Liver (tissue), 9 donors: Measurements from ENCODE around the gene TSR1. TPM values are rescaled to one million over a fixed set of nuclear protein-coding genes. Genes with fewer than 3 reads are reported as not detected.

Source experiments
- DNase-seq: peaks from one replicate; pipeline ENCODE4 v3.0.0-alpha.2; 2017; ENCODE audit warnings: low spot score
- H3K27ac ChIP-seq, 2 donors: one replicate each; pipeline ENCODE4 v1.7.0; 2013; ENCODE audit warnings: inconsistent platforms in 2 of 2, low read length in 2 of 2, control low read depth in 1 of 2, low read depth in 1 of 2, mild to moderate bottlenecking in 1 of 2
- H3K27me3 ChIP-seq, 4 donors: one replicate each; pipeline versions ENCODE4 v1.6.1 to v1.7.0; 2013; ENCODE audit warnings: low read length in 3 of 4, inconsistent platforms in 1 of 4, mild to moderate bottlenecking in 1 of 4, moderate library complexity in 1 of 4; ENCODE audit not compliant: control insufficient read depth in 4 of 4, insufficient read depth in 4 of 4
- H3K36me3 ChIP-seq, 4 donors: one replicate each; pipeline versions ENCODE4 v1.6.1 to v1.7.0; 2013; ENCODE audit warnings: low read length in 3 of 4, mild to moderate bottlenecking in 3 of 4, low read depth in 1 of 4, moderate library complexity in 1 of 4; ENCODE audit not compliant: control insufficient read depth in 4 of 4, insufficient read depth in 3 of 4
- H3K4me1 ChIP-seq, 4 donors: one replicate each; pipeline versions ENCODE4 v1.6.1 to v1.7.0; 2013; ENCODE audit warnings: low read length in 3 of 4, mild to moderate bottlenecking in 3 of 4, moderate library complexity in 1 of 4; ENCODE audit not compliant: control insufficient read depth in 4 of 4, insufficient read depth in 4 of 4
- H3K4me3 ChIP-seq, 3 donors: one replicate each; pipeline versions ENCODE4 v1.6.1 to v1.7.0; 2013; ENCODE audit warnings: low read length in 3 of 3, control low read depth in 1 of 3, low read depth in 1 of 3, mild to moderate bottlenecking in 1 of 3
- H3K9ac ChIP-seq, 2 donors: one replicate each; pipeline ENCODE4 v1.7.0; 2013; ENCODE audit warnings: low read length in 2 of 2, mild to moderate bottlenecking in 2 of 2, moderate library complexity in 2 of 2, control low read depth in 1 of 2, low read depth in 1 of 2
- H3K9me3 ChIP-seq, 4 donors: one replicate each; pipeline versions ENCODE4 v1.6.1 to v1.7.0; 2013; ENCODE audit warnings: low read length in 3 of 4; ENCODE audit not compliant: control insufficient read depth in 4 of 4
- EGR1 ChIP-seq, 2 donors: IDR thresholded peaks; 2 replicates each; pipeline ENCODE4 v1.6.1; 2016 to 2018; ENCODE audit warnings: antibody characterized with exemption in 2 of 2, low read depth in 2 of 2
- FOXA1 ChIP-seq: IDR thresholded peaks from 2 replicates; pipeline ENCODE4 v1.6.1; 2016; ENCODE audit warnings: antibody characterized with exemption
- FOXA2 ChIP-seq: IDR thresholded peaks from 2 replicates; pipeline ENCODE4 v1.6.1; 2016; ENCODE audit warnings: antibody characterized with exemption
- GABPA ChIP-seq, 2 donors: IDR thresholded peaks in 1 of 2; conservative IDR thresholded peaks in 1 of 2; 2 replicates each; pipeline ENCODE4 v1.6.1; 2016; ENCODE audit warnings: antibody characterized with exemption in 2 of 2, mild to moderate bottlenecking in 1 of 2, moderate library complexity in 1 of 2
- HNF4A ChIP-seq, 2 donors: conservative IDR thresholded peaks; 2 replicates each; pipeline ENCODE4 v1.6.1; 2016; ENCODE audit warnings: antibody characterized with exemption in 2 of 2, mild to moderate bottlenecking in 2 of 2
- HNF4G ChIP-seq: IDR thresholded peaks from 2 replicates; pipeline ENCODE4 v1.6.1; 2016; ENCODE audit warnings: antibody characterized with exemption
- JUND ChIP-seq, 2 donors: IDR thresholded peaks; 2 replicates each; pipeline ENCODE4 v1.6.1; 2016; ENCODE audit warnings: antibody characterized with exemption in 2 of 2
- NR2F2 ChIP-seq: IDR thresholded peaks from 2 replicates; pipeline ENCODE4 v1.6.1; 2016; ENCODE audit warnings: antibody characterized with exemption
- RAD21 ChIP-seq, 2 donors: IDR thresholded peaks; 2 replicates each; pipeline ENCODE4 v1.6.1; 2016; ENCODE audit warnings: antibody characterized with exemption in 2 of 2, mild to moderate bottlenecking in 2 of 2
- RXRA ChIP-seq, 2 donors: IDR thresholded peaks; 2 replicates each; pipeline ENCODE4 v1.6.1; 2017 to 2018; ENCODE audit warnings: antibody characterized with exemption in 2 of 2, mild to moderate bottlenecking in 1 of 2
- SP1 ChIP-seq: IDR thresholded peaks from 2 replicates; pipeline ENCODE4 v1.6.1; 2018; ENCODE audit warnings: antibody characterized with exemption, mild to moderate bottlenecking
- TAF1 ChIP-seq: conservative IDR thresholded peaks from 2 replicates; pipeline ENCODE4 v1.6.1; 2016; ENCODE audit warnings: antibody characterized with exemption, mild to moderate bottlenecking
- YY1 ChIP-seq: IDR thresholded peaks from 2 replicates; pipeline ENCODE4 v1.6.1; 2016; ENCODE audit warnings: antibody characterized with exemption, mild to moderate bottlenecking
- WGBS: extraction: QIAGEN DNeasy Blood & Tissue Kit; methylation state at CpG from one replicate; pipeline ENCODE4 v1.1.7; 2013; 5-methylcytosine and 5-hydroxymethylcytosine counted together
- polyA plus RNA-seq, 2 donors: library from polyadenylated mRNA; stranded (reverse) in 1 of 2; unstranded in 1 of 2; fragments of 200-250 nt in 1 of 2; fragments of >200 nt in 1 of 2; fragmentation: Nextera tagmentation in 1 of 2; extraction: Ambion mirVana in 1 of 2; gene quantifications; one replicate each; pipeline versions ENCODE4 v1.2.1 to v1.2.3, GENCODE V29; 2013 to 2015
- total RNA-seq, 2 donors: library from RNA; depleted of rRNA; stranded (reverse); fragments of >200 nt; gene quantifications; one replicate each; pipeline ENCODE4 v1.2.3, GENCODE V29; 2014
- TF ChIP-seq, protein P1 (sequence below): IDR thresholded peaks from 2 replicates; pipeline ENCODE4 v1.6.1; 2016; ENCODE audit warnings: antibody characterized with exemption
- TF ChIP-seq, protein P2 (sequence below): IDR thresholded peaks from 2 replicates; pipeline ENCODE4 v1.6.1; 2016; ENCODE audit warnings: antibody characterized with exemption, mild to moderate bottlenecking
- TF ChIP-seq, protein P3 (sequence below): IDR thresholded peaks from 2 replicates; pipeline ENCODE4 v1.6.1; 2016; ENCODE audit warnings: antibody characterized with exemption
- TF ChIP-seq, protein P4 (sequence below): fragments of 150-350 bp; IDR thresholded peaks from 2 replicates; pipeline ENCODE4 v1.5.1; 2017; ENCODE audit warnings: improper control_type of control experiment, low read depth, low read length; ENCODE audit not compliant: missing input control
- TF ChIP-seq, protein P5 (sequence below): IDR thresholded peaks from 2 replicates; pipeline ENCODE4 v1.6.1; 2016; ENCODE audit warnings: antibody characterized with exemption
- donor health status: healthy.
- donor health status: healthy.
- donor health status: healthy.
- donor health status: healthy.
- donor health status: healthy.

TSR1 gene
- total and polyA plus RNA-seq, 4 donors, result 6.5 to 27.0 (median 13.8) TPM

DNA sequence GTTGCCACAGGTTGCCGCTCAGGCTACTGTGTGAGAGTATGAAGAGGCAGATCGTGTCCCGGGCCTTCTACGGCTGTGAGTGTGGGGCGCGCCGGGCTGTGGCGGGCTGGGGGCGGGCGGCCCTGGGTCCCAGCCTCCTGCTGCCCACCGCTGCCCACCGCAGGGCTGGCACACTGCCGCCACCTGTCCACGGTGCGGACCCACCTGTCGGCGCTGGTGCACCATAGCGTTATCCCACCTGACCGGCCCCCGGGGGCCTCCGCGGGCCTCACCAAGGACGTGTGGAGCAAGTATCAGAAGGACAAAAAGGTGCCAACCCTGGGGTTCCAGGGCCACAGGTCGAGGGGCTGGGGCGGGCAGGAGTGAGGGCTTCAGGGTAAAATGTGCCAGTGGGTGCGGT is 35.9 kb upstream of the TSR1 start:
- H3K27ac ChIP-seq, result no peak overlapping the region
- DNase-seq, result no peak
- TF ChIP-seq RXRA (IDR thresholded peaks at IDR 0.05) (no peak), FOXA1 (no peak), SP1 (no peak), RAD21 (IDR thresholded peaks at IDR 0.05) (no peak), YY1 (no peak), HNF4G (no peak), FOXA2 (no peak), EGR1 (IDR thresholded peaks at IDR 0.05; ENCODE audit: low read depth in 2 of 2) (no peak), HNF4A (conservative IDR thresholded peaks at IDR 0.05) (no peak), NR2F2 (no peak), TAF1 (no peak), JUND (IDR thresholded peaks at IDR 0.05) (no peak), GABPA (IDR thresholded peaks at IDR 0.05 in 1 of 2, conservative IDR thresholded peaks at IDR 0.05 in 1 of 2) (no peak)
- TF ChIP-seq, protein P1, sequence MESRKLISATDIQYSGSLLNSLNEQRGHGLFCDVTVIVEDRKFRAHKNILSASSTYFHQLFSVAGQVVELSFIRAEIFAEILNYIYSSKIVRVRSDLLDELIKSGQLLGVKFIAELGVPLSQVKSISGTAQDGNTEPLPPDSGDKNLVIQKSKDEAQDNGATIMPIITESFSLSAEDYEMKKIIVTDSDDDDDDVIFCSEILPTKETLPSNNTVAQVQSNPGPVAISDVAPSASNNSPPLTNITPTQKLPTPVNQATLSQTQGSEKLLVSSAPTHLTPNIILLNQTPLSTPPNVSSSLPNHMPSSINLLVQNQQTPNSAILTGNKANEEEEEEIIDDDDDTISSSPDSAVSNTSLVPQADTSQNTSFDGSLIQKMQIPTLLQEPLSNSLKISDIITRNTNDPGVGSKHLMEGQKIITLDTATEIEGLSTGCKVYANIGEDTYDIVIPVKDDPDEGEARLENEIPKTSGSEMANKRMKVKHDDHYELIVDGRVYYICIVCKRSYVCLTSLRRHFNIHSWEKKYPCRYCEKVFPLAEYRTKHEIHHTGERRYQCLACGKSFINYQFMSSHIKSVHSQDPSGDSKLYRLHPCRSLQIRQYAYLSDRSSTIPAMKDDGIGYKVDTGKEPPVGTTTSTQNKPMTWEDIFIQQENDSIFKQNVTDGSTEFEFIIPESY, result no peak
- TF ChIP-seq, protein P2, sequence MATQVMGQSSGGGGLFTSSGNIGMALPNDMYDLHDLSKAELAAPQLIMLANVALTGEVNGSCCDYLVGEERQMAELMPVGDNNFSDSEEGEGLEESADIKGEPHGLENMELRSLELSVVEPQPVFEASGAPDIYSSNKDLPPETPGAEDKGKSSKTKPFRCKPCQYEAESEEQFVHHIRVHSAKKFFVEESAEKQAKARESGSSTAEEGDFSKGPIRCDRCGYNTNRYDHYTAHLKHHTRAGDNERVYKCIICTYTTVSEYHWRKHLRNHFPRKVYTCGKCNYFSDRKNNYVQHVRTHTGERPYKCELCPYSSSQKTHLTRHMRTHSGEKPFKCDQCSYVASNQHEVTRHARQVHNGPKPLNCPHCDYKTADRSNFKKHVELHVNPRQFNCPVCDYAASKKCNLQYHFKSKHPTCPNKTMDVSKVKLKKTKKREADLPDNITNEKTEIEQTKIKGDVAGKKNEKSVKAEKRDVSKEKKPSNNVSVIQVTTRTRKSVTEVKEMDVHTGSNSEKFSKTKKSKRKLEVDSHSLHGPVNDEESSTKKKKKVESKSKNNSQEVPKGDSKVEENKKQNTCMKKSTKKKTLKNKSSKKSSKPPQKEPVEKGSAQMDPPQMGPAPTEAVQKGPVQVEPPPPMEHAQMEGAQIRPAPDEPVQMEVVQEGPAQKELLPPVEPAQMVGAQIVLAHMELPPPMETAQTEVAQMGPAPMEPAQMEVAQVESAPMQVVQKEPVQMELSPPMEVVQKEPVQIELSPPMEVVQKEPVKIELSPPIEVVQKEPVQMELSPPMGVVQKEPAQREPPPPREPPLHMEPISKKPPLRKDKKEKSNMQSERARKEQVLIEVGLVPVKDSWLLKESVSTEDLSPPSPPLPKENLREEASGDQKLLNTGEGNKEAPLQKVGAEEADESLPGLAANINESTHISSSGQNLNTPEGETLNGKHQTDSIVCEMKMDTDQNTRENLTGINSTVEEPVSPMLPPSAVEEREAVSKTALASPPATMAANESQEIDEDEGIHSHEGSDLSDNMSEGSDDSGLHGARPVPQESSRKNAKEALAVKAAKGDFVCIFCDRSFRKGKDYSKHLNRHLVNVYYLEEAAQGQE, result no peak
- TF ChIP-seq, protein P3, sequence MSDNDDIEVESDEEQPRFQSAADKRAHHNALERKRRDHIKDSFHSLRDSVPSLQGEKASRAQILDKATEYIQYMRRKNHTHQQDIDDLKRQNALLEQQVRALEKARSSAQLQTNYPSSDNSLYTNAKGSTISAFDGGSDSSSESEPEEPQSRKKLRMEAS, result no peak
- TF ChIP-seq, protein P4, sequence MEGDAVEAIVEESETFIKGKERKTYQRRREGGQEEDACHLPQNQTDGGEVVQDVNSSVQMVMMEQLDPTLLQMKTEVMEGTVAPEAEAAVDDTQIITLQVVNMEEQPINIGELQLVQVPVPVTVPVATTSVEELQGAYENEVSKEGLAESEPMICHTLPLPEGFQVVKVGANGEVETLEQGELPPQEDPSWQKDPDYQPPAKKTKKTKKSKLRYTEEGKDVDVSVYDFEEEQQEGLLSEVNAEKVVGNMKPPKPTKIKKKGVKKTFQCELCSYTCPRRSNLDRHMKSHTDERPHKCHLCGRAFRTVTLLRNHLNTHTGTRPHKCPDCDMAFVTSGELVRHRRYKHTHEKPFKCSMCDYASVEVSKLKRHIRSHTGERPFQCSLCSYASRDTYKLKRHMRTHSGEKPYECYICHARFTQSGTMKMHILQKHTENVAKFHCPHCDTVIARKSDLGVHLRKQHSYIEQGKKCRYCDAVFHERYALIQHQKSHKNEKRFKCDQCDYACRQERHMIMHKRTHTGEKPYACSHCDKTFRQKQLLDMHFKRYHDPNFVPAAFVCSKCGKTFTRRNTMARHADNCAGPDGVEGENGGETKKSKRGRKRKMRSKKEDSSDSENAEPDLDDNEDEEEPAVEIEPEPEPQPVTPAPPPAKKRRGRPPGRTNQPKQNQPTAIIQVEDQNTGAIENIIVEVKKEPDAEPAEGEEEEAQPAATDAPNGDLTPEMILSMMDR, result no peak
- TF ChIP-seq, protein P5, sequence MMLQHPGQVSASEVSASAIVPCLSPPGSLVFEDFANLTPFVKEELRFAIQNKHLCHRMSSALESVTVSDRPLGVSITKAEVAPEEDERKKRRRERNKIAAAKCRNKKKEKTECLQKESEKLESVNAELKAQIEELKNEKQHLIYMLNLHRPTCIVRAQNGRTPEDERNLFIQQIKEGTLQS, result no peak
- H3K9ac ChIP-seq, result no peak overlapping the region
- 98% methylated on average over 26 of the region's 26 CpGs for WGBS
- no peaks in the 10 kb centered on the region for H3K9me3 ChIP-seq
- H3K4me3 ChIP-seq, result no peak overlapping the region
- no peaks in the 10 kb centered on the region for H3K27me3 ChIP-seq
- H3K4me1 ChIP-seq, result peaks cover 0 to 2% (median 0%) of the 10 kb centered on the region in 4 donors
- H3K36me3 ChIP-seq, result peaks cover 1 to 20% (median 8%) of the 10 kb centered on the region in 4 donors
